Lower leg skin (tissue), 3 donors: ENCODE results near the gene NONO.

Source experiments
- POLR2A ChIP-seq, 2 donors: fragments of 450-650 bp; IDR thresholded peaks; one replicate each; pipeline ENCODE4 v1.6.1; 2016 to 2017; ENCODE audit warnings: antibody characterized with exemption in 2 of 2, mild to moderate bottlenecking in 1 of 2, moderate library complexity in 1 of 2
- TF ChIP-seq, protein P1 (sequence below), 3 donors: fragments of 450-650 bp; IDR thresholded peaks; one replicate each; pipeline ENCODE4 v1.5.1; 2016; ENCODE audit warnings: antibody characterized with exemption in 3 of 3, mild to moderate bottlenecking in 3 of 3, moderate library complexity in 2 of 3

DNA sequence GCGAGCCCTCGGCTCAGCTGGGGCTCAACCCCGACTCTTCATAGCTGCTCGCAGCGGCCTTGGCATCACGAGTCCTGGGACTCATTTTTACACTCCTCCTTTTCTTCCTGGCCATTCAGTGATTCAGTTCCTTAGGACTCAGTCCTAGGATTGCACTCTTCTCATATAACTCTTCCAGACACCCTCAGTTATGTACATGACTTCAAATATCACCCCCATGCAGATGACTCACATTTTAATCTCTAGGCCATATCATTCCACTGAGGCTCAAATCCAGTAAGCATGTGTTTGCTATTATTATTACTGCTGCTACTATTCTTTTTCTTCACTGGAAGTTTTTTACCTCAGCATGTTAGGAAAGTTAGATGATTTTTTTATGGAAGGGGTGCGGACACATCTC is 32.5 kb downstream of the NONO start:
- TF ChIP-seq, protein P1, sequence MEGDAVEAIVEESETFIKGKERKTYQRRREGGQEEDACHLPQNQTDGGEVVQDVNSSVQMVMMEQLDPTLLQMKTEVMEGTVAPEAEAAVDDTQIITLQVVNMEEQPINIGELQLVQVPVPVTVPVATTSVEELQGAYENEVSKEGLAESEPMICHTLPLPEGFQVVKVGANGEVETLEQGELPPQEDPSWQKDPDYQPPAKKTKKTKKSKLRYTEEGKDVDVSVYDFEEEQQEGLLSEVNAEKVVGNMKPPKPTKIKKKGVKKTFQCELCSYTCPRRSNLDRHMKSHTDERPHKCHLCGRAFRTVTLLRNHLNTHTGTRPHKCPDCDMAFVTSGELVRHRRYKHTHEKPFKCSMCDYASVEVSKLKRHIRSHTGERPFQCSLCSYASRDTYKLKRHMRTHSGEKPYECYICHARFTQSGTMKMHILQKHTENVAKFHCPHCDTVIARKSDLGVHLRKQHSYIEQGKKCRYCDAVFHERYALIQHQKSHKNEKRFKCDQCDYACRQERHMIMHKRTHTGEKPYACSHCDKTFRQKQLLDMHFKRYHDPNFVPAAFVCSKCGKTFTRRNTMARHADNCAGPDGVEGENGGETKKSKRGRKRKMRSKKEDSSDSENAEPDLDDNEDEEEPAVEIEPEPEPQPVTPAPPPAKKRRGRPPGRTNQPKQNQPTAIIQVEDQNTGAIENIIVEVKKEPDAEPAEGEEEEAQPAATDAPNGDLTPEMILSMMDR (IDR thresholded peaks at IDR 0.05) = no peak
- no peak for TF ChIP-seq POLR2A (IDR thresholded peaks at IDR 0.05)
